IPS-18c (cell line): ENCODE measurements around the gene TMEM208.

Experiments
- H3K4me3 ChIP-seq: 2 replicates; pipeline ENCODE4 v1.7.0; 2013; ENCODE audit warnings: low read depth, mild to moderate bottlenecking, low read length, moderate library complexity; ENCODE audit not compliant: insufficient read depth
- H3K9me3 ChIP-seq: one replicate; pipeline ENCODE4 v1.6.1; 2013; ENCODE audit warnings: mild to moderate bottlenecking, low read length, moderate library complexity; ENCODE audit not compliant: control insufficient read depth, insufficient read depth

The TMEM208 gene

GRCh38 chr16:67202426-67202825, 24.5 kb upstream of the TMEM208 start:
- H3K9me3 ChIP-seq, result peaks cover 2% of the 10 kb centered on the region
- no peak overlapping the region for H3K4me3 ChIP-seq

- no peak overlapping the region for H3K4me3 ChIP-seq
- H3K9me3 ChIP-seq, result peaks cover 2% of the 10 kb centered on the region
Measured at GRCh38 chr16:67202956-67203493, 23.9 kb upstream of the TMEM208 start.

DNA sequence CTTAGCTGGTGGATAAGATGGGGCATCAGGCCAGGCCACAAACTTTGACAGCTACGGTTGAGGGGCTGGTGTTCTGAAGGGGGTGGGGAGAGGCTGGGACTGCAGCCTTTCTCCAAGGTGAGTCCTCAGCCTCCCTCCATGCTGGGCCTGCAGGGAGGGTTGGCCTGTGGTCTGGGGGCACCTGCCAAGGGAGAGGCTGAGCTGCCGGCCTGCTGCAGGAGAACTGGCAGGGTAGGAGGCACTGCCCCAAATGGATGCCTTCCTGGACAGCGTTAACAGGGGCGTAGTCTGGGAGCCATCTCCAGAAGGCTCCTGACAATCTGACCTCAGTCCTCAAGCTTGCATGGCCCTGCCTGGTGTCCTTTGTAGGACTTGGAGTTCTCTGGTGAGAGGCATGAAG, 22.9 kb upstream of the TMEM208 start:
- no peak overlapping the region for H3K4me3 ChIP-seq
- H3K9me3 ChIP-seq, result peaks cover 2% of the 10 kb centered on the region

- Histone ChIP-seq H3K4me3 (no peak overlapping the region), H3K9me3 (peaks cover 2% of the 10 kb centered on the region)
Measured at GRCh38 chr16:67206129-67206837, 20.6 kb upstream of the TMEM208 start.

DNA sequence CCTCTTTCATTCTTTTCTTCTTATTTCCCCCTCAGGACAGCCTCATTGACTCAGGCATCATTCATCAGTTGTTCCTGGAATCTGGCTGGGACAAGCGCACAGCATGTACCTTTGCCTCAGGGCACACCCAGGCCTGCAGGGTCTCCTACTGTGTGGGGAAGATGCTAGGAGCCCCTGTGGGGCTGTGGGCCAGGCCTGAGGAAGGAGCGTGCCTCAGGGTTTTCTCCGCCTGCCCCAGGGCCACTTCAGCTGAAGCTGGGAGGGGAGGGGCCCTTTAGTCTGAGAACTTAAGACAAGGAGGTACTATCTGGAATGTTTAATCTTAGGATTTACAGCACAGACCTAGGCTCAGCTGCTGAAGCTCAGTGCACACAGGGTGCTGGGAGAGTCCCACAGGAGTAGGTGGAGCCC, 20.1 kb upstream of the TMEM208 start:
- no peak overlapping the region for H3K4me3 ChIP-seq
- H3K9me3 ChIP-seq, result peaks cover under 1% of the 10 kb centered on the region

GRCh38 chr16:67207249-67208091, 19.5 kb upstream of the TMEM208 start:
- Histone ChIP-seq H3K9me3 (no peaks in the 10 kb centered on the region), H3K4me3 (no peak overlapping the region)

DNA sequence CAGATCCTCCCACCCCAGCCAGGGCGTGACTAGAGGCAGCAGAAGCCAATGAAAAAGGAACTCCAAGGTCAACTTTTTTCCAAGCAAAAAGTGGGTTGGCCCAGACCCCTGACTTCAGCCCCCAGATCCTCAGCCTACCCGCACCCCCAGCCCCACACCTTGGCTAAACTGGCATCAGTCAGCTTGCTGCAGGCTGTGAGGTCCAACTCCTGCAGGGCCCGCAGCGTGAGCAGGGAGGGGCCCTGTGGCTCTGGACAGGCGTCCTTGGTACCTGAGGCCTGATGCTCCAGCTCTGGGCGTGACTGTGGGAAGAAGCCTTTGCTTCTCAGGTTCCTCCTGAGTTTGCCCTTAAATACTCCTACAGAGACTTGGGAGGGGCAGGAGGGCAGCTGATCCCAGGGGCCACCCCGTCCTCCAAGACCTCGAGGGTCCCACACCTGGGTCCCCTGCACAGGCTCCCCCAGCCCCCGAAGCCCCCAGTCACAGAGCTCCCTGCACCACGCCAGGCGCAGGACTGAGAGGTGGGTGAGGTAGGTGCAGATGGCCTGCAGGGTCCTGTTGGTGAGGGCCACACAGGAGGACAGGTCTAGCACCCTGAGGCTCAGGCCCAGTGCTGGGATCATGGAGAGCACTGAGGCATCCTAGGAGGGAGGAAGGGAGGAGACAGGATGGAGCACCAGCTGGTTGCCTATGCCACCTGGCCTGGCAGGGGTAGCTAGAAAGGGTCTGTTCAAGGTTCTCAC, 18.6 kb upstream of the TMEM208 start:
- H3K9me3 ChIP-seq, result no peaks in the 10 kb centered on the region
- H3K4me3 ChIP-seq, result no peak overlapping the region

DNA sequence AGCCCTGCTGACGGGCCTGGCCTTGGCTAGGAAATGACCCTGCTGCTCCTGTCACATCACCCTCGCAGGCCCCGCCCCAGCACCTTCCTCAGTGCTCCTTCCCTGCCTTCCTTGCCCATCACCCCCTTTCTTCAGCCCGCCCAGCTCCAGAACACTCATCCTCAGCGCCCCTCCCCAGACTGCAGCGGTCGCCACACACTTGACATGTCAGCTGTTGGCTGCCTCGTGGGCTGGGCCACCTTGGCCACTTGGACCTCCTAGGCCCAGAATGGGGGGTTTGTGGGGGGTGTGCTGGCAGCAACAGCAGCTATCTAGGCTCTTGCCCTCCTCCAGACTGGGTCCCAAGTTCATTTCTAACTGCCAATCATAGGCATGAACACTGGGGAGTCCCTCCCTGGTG, 17.4 kb upstream of the TMEM208 start:
- no peaks in the 10 kb centered on the region for H3K9me3 ChIP-seq
- H3K4me3 ChIP-seq, result no peak overlapping the region

DNA sequence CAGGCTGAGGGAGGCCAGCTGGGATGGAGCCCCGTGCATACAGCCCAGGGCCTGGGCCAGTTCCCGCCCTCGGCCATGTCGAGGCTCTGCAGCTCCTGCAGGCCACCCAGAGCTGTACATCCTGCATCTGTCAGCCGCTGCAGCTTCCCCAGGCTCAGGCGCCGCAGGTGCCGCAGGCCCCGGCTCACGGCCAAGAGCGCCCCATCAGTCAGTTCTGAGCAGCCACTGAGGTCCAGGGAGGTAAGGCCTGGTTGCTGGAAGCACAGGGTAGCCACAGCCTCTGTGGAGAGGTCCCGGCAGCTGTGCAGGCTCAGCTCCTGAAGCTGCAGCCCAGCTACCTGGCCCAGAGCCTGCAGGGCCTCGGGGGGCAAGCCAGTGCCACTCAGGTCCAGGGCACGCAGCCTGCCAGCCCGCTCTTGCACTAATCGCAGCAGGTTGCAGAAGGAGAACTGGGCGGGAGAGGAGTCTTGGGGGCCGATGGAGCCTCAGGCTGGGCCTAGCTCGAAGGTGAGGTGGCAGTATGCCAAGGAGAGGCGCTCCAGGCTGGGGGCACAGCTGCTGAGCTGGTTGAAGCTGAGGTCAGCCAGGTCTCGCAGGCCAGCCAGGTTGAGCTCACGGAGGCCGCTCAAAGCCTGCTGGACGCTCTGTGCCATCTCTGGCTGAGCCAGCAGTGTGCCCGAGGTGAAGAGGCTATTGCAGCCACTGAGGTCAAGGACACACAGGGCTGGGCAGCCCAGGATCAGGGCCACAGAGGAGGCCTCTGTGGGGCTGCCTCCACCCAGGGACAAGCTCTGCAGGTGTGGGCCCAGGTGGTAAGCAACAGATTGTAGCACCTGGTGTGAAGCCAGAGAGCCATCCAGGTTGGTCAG, 16.6 kb upstream of the TMEM208 start:
- H3K9me3 ChIP-seq, result no peaks in the 10 kb centered on the region
- H3K4me3 ChIP-seq, result no peak overlapping the region

- no peaks in the 10 kb centered on the region for H3K9me3 ChIP-seq
- H3K4me3 ChIP-seq, result no peak overlapping the region
Measured at GRCh38 chr16:67211674-67212073, 15.3 kb upstream of the TMEM208 start.

DNA sequence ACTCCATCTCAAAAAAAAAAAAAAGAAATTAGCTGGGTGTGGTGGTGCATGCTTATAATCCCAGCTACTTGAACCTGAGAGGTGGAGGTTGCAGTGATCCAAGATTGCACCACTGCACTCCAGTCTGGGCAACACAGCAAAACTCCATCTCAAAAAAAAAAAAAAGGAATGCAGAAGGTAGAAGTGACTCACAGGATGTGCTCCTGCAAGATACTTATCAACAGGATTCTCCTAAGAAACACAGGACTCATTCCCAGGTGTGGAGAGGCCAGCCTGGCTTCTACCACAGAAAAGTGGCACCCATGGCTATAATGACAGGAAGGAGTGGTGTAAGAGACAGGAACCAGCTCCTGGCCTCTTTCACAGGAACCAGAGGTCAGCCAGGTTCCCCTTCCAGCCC, 14.2 kb upstream of the TMEM208 start:
- Histone ChIP-seq H3K9me3 (no peaks in the 10 kb centered on the region), H3K4me3 (no peak overlapping the region)

GRCh38 chr16:67213197-67214019, 13.5 kb upstream of the TMEM208 start:
- no peak overlapping the region for H3K4me3 ChIP-seq

GRCh38 chr16:67215706-67216105, 11.2 kb upstream of the TMEM208 start:
- Histone ChIP-seq H3K4me3 (no peak overlapping the region), H3K9me3 (no peaks in the 10 kb centered on the region)

More at GRCh38 chr16:67213197-67214019, 13.5 kb upstream of the TMEM208 start:
- H3K9me3 ChIP-seq, result no peaks in the 10 kb centered on the region

- Histone ChIP-seq H3K9me3 (no peaks in the 10 kb centered on the region), H3K4me3 (no peak overlapping the region)
Measured at GRCh38 chr16:67216612-67217490, 10.1 kb upstream of the TMEM208 start.

GRCh38 chr16:67223992-67224391, 2.9 kb upstream of the TMEM208 start:
- H3K9me3 ChIP-seq, result no peaks in the 10 kb centered on the region
- H3K4me3 ChIP-seq, result no peak overlapping the region
